Spleen (tissue), 7 donors: ENCODE results near the gene IFI30.

Experiments used
- CTCF ChIP-seq, 11 experiments: fragments of 200-600 bp in 7 of 11; fragments of 450-650 bp in 4 of 11; sonication (generic) in 4 of 11; IDR thresholded peaks in 8 of 11; conservative IDR thresholded peaks in 3 of 11; 1 replicate in 7 of 11; 2 replicates in 4 of 11; pipeline versions ENCODE4 v1.4.0 to v1.8.0; 2016 to 2021; ENCODE audit warnings: antibody characterized with exemption in 11 of 11, inconsistent platforms in 4 of 11, mild to moderate bottlenecking in 1 of 11
- POLR2A ChIP-seq, 3 donors: fragments of 450-650 bp; IDR thresholded peaks; one replicate each; pipeline ENCODE4 v1.5.1; 2017; ENCODE audit warnings: antibody characterized with exemption in 3 of 3, mild to moderate bottlenecking in 1 of 3
- POLR2AphosphoS5 ChIP-seq, 3 donors: sonication (generic); formaldehyde crosslinking; IDR thresholded peaks; one replicate each; pipeline ENCODE4 v1.5.1; 2017; ENCODE audit warnings: antibody characterized with exemption in 3 of 3
- donor health status: DM: no; HTN: no; CAD: no; lungs with moderate emphysema.
- donor health status: DM: no; HTN: no; CAD: no.
- donor health status: DM: no; HTN: no; CAD: no.

GRCh38 chr19:18160971-18161635 is 12.5 kb upstream of the IFI30 start:
- TF ChIP-seq CTCF (IDR thresholded peaks at IDR 0.05 in 8 of 11, conservative IDR thresholded peaks at IDR 0.05 in 3 of 11) = peak in 9 of 11 experiments; percentile 5 to 85 (median 77)
- no peak for TF ChIP-seq POLR2A (IDR thresholded peaks at IDR 0.05)
- TF ChIP-seq POLR2AphosphoS5 (IDR thresholded peaks at IDR 0.05) = peak in 2 of 3 donors; percentile 40 to 59
